Activated CD8-positive, alpha-beta memory T cell treated with anti-CD3 and anti-CD28 coated beads for 4 hours (primary cell): ENCODE data around the gene MAB21L4.

ENCODE experiments used
- DNase-seq, 2 donors: peaks; one replicate each; pipeline ENCODE4 v3.0.0-alpha.2; 2020; ENCODE audit warnings: low read depth in 2 of 2

MAB21L4 gene

DNA sequence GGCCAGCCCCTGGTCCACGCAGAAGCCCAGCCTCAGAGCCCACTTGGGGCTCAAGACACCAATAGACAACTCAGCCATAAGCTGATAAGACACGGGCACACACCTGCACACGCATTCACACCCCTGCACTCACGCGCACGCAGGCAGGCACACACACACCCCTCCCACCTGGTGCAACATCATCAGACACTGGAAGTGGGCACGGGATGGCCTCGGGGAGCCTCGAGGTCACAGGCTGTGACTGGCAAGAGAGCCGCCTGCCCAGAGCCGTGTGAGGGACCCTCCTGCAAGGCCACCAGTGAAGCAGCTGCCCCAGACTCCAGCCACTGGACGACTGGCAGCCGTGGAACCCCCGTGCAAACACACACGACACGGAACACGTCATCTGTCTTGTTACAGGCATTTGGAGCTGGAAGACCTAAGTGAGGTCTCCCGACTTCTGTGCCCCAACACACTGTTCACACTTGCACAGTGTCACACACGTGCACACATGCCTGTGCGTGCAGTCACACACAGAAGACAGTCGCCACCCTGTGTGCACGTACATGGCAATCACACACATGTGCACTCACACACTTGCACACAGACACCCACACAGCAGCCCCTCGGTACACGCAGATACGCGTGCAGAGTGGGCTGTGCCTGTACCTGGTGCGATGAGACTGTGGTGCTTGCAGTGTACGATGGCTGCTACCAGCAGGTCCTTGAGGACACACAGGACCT lies 959 bp downstream of the MAB21L4 start:
- no peak for DNase-seq

DNA sequence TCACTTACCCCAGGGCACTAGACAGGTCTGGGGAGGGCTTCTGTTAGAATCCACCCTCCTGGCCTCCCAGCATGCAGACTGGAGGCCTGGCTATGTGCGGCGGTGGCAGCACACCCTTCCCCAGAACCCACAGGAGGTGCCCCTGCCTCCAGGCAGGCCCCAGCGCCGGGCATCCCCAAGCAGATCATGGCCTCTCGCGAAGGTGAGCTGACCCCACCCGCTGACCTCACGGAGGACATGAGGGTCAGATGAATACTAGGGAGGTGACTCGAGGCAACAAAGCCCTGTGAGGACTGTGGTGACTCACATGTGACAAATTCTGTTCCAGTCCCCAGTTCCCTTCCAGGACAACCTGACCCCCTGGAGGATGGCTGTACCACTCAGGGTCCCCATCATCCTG lies 1.9 kb downstream of the MAB21L4 start:
- DNase-seq, result no peak

- DNase-seq, result peak in 1 of 2 donors; percentile 49
Observed at GRCh38 chr2:240893363-240893844, 2.6 kb downstream of the MAB21L4 start.

- no peak for DNase-seq
Observed at GRCh38 chr2:240892925-240893324, 3.0 kb downstream of the MAB21L4 start.

DNA sequence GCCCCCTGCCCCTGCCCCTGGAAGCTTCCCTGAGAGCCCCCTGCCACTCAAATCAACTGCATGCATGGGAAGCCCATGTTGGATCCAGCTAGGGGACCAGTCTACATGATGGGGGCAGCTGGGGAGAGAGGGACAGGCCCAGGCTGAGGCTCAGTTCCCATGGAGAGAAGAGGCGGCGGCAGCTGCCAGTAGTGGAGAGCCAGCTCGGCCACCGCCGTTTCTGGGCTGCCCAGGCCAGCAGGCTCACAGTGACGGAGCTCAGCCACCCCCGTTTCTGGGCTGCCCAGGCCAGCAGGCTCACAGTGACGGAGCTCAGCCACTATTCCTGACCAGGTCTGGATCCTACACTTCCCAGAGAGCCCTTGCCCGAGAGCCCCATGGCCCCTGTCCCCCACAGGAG lies 3.6 kb downstream of the MAB21L4 start:
- DNase-seq, result no peak

DNA sequence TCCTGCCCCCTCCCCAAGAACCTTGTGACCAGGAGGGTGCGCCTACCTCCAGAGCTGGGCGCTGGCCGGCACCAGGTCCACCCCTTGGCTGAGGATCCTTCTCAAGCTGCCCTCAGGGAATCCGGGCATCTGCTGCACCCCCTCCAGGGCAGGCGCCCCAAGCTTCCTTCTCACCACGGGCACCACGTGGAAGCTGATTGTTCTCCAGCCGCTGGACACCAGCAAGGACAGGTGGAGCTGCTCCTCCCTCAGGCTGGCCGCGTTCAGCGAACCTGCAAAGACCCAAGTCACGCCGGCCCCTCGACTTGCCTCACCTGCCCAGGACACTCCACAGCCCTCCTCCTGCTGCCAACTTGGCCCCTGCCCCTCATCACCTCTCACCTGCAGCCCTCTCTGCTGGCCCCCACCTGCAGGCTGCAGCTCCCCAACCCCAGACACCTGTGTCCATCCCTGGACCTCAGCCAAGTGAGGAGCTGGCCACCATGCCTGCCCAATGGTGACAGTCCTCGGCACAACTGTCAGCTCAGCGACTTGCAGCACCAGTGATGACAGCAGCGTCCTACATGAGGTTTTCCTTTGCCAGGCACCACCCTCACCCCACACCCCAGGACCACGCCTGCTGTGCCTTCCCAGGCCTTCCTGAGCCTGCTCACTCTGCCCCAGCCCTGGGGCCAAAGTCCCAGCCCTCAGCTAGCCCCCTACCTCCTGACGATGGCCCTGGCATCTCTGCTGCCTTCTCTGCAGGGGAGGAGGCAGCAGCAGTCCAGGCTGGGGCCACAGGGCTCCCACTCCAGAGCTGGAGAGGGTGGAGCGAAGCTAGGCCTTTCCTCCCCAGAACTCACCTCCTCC lies 4.2 kb downstream of the MAB21L4 start:
- DNase-seq, result no peak

DNA sequence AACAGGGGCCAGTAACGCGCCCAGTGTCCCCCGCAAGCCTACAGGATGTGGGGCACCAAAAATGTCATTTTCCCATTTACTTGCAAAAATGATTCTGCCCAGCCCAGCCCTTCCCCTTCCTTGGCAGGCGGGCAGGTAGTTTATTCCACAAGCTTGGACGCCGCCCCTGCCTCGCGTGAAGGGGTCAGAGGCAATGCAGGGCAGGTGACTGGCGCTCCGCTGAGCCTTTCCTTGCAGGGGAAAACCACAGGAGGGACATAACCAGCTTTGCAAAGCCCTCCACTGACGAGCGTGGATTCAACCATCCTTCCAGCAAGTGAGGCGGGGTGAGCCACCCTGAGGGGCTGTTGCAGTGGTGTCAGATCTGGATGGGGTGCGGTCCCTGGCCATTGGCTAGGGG lies 5.3 kb downstream of the MAB21L4 start:
- DNase-seq, result no peak

GRCh38 chr2:240889601-240890560 lies 6.1 kb downstream of the MAB21L4 start:
- no peak for DNase-seq

DNA sequence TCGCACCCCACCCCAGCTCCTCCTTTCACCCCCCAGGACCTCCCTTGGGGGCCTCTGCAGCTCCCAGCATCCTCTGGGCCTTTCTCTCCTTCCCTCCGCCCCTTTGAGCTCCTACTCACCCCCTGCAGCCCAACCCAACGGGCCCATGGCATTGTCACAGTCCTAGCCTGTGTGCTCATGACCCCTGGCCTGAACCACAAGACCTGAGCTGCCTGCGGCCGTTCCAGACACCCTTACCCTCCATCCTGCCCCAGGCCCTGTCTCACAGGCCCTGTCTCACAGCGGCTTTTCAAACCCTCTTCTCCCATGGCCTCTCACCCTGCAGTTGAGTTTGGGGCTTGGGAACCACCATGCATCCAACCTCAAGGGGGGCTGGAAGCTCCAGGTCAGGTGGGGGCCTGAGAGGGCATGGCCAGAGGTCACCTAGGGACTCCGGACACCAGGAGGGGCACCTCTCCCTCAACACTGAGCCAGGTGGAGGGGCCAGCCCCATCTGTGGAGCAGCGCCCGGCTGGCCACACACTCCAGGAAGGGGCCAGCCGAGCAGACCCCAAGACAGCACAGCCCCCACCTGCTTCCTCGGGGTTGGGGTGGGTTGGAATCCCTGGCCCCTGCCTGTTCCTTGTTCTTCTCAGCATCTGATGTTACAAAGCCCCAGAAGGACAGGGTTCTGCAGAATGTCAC lies 6.9 kb downstream of the MAB21L4 start:
- DNase-seq, result no peak

DNA sequence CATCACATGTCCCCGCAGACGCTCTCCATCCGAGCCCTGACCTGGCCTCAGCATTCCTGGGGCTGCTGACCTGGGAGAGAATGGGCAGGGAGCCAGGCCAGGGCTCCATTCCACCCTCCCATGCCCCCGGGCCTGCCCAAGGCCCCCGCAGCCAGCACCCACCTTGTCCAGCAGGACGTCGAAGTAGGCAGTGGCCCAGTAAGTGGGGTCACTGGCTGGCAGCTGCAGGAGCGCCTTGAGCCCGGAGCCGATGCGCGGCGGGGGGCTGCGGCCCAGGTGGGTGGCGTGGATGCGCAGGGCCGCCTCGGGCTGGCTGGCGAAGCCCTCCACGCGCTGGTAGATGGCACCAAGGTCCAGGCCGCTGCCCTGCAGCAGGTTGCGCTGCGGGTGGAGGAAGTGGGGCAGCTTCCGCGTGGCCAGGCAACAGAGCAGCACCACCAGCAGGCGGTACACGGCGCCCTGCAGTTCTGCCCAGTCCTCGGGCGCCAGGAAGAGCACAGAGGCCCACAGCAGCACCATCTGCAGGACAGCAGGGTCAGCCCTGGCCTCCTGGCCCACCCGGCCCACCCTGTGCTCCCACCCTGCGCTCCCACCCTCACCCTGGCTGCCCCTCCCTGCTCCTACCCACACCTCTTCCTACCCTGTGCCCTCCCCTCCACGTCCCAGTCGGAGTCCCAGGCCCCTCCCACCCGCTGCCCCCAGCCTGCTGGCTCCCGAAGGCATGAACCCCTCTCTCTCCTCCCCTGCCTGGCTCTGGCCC lies 7.6 kb downstream of the MAB21L4 start:
- no peak for DNase-seq

DNA sequence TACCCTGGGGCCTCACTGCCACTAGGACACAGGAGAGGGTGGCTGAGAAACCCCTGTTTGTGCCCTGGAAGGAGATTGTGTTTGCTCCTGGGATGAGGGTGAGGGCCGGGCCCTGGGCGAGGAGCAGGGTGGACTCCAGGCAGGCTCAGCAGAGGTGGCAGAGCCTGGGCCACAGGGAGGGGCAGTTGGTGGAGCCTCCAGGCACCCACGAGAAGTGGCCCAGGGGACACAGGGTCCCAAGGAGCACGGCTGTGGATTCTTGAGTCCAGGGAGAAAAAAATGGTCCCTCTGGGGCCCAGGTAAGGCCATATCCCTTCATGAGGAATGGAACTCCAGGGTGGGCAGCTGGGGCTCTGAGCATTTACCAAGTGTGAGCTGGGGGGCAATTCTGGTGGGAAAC lies 8.3 kb downstream of the MAB21L4 start:
- no peak for DNase-seq

- no peak for DNase-seq
Observed at GRCh38 chr2:240886678-240887609, 9.0 kb downstream of the MAB21L4 start.

DNA sequence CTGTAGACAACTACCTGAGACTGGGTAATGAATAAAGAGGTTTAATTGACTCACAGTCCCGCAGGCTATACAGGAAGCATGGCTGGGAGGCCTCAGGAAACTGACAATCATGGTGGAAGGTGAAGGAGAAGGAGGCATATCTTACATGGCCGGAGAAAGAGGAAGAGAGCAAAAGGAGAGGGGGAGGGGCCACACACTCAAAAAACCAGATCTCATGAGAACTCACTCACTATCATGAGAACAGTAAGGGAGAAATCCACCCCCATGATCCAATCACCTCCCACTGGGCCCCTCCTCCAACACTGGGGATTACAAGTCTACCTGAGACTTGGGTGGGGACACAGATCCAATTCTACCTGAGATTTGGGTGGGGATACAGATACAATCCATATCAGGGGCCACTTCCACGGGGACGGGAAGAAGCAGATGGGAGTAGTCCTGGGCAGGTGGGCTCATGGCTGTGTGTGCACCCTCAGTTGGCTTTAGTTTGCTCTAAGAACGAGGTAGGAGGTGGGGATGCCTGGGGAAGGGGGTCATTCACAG lies 9.9 kb downstream of the MAB21L4 start:
- DNase-seq, result no peak

- no peak for DNase-seq
Observed at GRCh38 chr2:240885566-240885965, 10.4 kb downstream of the MAB21L4 start.

DNA sequence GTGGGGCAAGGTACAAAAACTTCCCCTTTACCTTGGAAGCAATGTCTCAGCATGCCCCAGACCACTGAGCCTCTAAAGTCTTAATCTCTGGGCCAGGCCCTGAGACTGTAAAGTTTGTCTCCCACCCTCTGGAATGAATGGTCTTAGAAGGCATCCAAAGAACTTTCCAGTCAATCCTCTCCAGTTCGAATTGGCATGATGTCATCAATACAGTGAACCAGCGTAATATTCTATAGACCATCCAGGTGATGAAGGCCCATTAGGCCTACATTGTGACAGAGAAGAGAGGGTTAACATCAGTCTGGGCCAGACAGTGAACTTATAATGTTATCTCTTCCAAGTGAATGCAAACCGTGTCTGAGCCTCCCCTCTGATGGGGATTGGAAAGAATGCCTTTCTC lies 11.2 kb downstream of the MAB21L4 start:
- DNase-seq, result no peak

GRCh38 chr2:240884221-240884620 lies 11.7 kb downstream of the MAB21L4 start:
- DNase-seq, result no peak

DNA sequence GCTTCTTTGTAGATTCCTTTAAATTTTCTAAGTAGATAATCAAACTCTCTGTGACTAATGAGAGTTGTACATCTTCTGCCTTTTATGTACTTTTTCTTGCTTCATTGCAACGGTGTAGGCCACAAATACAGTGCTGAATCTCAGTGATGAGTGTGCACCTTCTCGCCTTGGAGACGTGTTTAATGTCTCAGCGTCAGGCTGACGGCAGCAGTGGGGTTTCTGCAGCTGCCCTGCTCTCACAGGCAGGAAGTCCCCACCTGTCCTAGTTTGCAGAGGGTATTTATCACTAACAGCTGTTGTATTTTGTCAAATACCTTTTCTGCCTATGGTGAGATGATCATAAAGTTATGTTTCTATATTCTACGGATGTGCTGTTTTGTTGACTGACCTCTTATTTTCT lies 14.0 kb downstream of the MAB21L4 start:
- no peak for DNase-seq

DNA sequence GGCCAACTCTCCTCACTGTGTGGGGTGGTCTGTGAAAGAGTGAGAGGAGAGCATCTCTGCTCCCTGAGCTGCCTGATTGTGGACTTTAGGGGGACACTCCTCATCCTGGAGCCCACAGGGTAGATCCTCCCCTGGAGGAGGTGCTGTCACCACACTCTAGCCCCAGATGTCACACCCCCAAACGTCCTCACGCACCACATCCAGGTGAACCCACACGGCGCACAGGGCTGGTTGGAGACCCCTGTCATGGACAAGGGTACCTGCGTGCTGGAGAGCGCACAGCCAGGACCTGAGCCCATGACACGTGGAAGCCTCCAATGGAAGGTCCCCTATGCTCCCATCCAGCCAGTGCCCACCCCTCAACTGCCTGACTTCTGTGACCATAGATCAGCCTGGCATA lies 16.9 kb downstream of the MAB21L4 start:
- no peak for DNase-seq

DNA sequence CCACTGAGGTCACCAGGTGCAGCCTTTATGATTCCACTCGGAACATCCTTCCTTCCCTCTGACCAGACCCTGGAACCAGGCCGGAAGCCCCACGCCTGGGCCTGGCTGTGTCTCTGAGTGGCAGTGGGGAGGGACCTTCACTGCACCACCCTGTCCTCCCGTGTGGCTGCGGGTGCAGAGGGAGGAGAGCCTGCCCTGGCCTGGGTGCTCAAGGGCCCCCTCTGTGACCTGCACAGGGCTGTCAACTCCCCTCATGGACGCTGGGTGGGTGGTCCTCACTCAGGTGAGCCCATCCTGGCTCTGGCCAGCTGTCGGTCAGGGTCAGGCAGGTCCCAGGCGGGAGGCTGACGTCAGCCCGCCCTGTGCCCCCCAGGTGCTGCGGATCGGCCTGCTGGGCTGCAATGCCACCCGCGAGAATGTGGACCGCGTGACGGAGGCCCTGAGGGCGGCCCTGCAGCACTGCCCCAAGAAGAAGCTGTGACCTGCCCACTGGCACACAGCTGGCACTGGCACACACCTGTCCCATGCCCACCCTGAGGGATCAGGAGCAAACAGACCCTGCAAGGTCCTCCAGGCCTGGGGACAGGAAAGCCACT lies 17.5 kb downstream of the MAB21L4 start:
- DNase-seq, result no peak
